Pancreas (tissue), 10 donors: Measurements from ENCODE around the gene NCS1. TPM values are rescaled to one million over a fixed set of nuclear protein-coding genes. Genes with fewer than 3 reads are reported as not detected.

ENCODE experiments used
- ATAC-seq, 4 donors: fragments of 200-7000 bp; cut with Tn5 transposase; one replicate each; pipeline versions ENCODE4 v1.8.0 to v1.9.1; 2020; ENCODE audit warnings: mild to moderate bottlenecking in 4 of 4, moderate library complexity in 4 of 4
- DNase-seq, 6 donors: peaks; one replicate each; pipeline ENCODE4 v3.0.0-alpha.2; 2020
- FAIRE-seq: peaks from 2 replicates; lab custom pipeline; 2012; peaks lifted over from hg19 to GRCh38; lab: Jason Lieb, UNC
- H3K27ac ChIP-seq, 4 donors: fragments of 200-600 bp; sonication (generic); 1 replicate in 3 of 4; 2 replicates in 1 of 4; pipeline versions ENCODE4 v1.5.0 to v1.8.0; 2020
- H3K27me3 ChIP-seq, 4 donors: fragments of 200-600 bp; one replicate each; pipeline ENCODE4 v1.8.0; 2021
- H3K36me3 ChIP-seq, 3 donors: fragments of 200-600 bp; sonication (generic) in 1 of 3; one replicate each; pipeline versions ENCODE4 v1.5.0 to v1.8.0; 2020 to 2021
- H3K4me1 ChIP-seq, 3 donors: fragments of 200-600 bp; one replicate each; pipeline ENCODE4 v1.8.0; 2021
- H3K4me3 ChIP-seq, 4 donors: fragments of 200-600 bp; sonication (generic) in 2 of 4; one replicate each; pipeline versions ENCODE4 v1.5.0 to v1.8.0; 2020 to 2021
- H3K9me3 ChIP-seq, 4 donors: fragments of 200-600 bp; one replicate each; pipeline ENCODE4 v1.8.0; 2021
- WGBS, 2 donors: extraction: QIAGEN DNeasy Blood & Tissue Kit; methylation state at CpG; one replicate each; pipeline ENCODE4 v1.1.7; 2013; 5-methylcytosine and 5-hydroxymethylcytosine counted together
- intact Hi-C, 3 donors: fragments of 100-400 bp; cut with DNase I; formaldehyde crosslinking; loops; one replicate each; pipeline versions ENCODE4 v1.11.1 to v1.14.2; 2022
- polyA plus RNA-seq, 2 donors: library from polyadenylated mRNA; stranded (reverse); fragments of 200-250 nt; gene quantifications; one replicate each; pipeline ENCODE4 v1.2.3, GENCODE V29; 2013
- total RNA-seq, 6 donors: library from RNA; stranded (reverse); fragmentation: NEBNext Ultra II Directional in 4 of 6; extraction: Animal tissue kit (Norgen Biotek cat#: 25700) in 4 of 6; gene quantifications; one replicate each; pipeline versions ENCODE4 v1.2.1 to v1.2.4, GENCODE V29; 2021 to 2023
- TF ChIP-seq, protein P1 (sequence below), 4 donors: fragments of 200-600 bp; sonication (generic) in 3 of 4; IDR thresholded peaks; one replicate each; pipeline versions ENCODE4 v1.5.0 to v1.8.0; 2021; ENCODE audit warnings: antibody characterized with exemption in 4 of 4
- donor health status: healthy with polysubstance abuse.
- donor health status: DM: no; HTN: no; CAD: no; lungs with moderate emphysema.
- donor health status: DM: no; HTN: no; CAD: no.
- donor health status: control.
- donor health status: control.
- donor health status: Bipolar disorder and iron deficiency.
- donor health status: DM: yes; HTN: yes; CAD: no.
- donor health status: DM: no; HTN: no; CAD: no.
- donor health status: DM: no; HTN: no; CAD: no.
- donor health status: DM: yes; HTN: yes; CAD: no.

Gene NCS1
- total and polyA plus RNA-seq, 8 donors = 3.0 to 8.6 (median 4.9) TPM

DNA sequence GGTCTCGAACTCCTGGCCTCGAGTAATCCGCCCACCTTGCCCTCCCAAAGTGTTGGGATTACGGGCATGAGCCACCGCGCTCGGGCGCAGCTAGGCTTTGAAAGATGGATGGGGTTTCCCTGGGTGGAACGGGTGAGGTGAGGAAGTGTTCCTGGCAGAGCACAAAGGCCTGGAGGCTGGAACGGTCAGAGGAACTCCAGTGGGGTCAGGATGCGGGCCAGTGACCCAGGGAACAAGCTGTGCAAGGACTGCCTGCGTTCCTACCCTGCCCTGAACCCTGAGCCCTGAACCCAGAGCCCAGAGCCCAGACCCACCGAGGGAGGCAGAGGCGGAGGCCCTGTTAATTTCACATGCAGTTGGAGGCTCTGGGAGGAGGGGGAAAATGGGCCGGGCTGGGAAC is 23.4 kb downstream of the NCS1 start:
- no peak for FAIRE-seq
- peak in 1 of 6 donors; percentile 28 for DNase-seq

DNA sequence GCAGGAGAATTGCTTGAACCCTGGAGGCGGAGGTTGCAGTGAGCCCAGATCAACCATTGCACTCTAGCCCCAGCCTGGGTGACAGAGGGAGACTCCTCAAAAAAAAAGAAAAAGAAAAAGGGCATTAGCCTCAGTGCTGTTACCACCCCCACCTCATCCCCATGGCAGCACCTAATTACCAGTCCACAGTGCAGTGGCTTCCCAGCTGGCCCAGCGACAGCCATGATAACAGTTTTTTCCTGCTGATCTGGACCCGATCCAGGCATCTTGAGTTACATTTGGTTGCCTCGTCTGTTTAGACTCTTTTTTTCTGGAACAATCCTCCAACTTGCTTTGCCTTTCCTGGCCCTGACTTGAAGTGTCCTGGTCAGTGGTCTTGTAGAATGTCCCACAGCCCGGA is 24.4 kb downstream of the NCS1 start:
- Histone ChIP-seq H3K4me1 (peaks cover 0 to 12% (median 0%) of the 10 kb centered on the region in 3 donors), H3K27me3 (no peaks in the 10 kb centered on the region), H3K9me3 (no peaks in the 10 kb centered on the region), H3K4me3 (no peak overlapping the region), H3K27ac (no peak overlapping the region), H3K36me3 (no peaks in the 10 kb centered on the region)
- no peak for FAIRE-seq
- intact Hi-C loops = no loop called here
- peak in 1 of 4 donors; percentile 13 for ATAC-seq
- 25 to 29% methylated on average over 5 of the region's 5 CpGs for WGBS, 2 donors
- DNase-seq = peak in 1 of 6 donors; percentile 45
- TF ChIP-seq, protein P1, sequence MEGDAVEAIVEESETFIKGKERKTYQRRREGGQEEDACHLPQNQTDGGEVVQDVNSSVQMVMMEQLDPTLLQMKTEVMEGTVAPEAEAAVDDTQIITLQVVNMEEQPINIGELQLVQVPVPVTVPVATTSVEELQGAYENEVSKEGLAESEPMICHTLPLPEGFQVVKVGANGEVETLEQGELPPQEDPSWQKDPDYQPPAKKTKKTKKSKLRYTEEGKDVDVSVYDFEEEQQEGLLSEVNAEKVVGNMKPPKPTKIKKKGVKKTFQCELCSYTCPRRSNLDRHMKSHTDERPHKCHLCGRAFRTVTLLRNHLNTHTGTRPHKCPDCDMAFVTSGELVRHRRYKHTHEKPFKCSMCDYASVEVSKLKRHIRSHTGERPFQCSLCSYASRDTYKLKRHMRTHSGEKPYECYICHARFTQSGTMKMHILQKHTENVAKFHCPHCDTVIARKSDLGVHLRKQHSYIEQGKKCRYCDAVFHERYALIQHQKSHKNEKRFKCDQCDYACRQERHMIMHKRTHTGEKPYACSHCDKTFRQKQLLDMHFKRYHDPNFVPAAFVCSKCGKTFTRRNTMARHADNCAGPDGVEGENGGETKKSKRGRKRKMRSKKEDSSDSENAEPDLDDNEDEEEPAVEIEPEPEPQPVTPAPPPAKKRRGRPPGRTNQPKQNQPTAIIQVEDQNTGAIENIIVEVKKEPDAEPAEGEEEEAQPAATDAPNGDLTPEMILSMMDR (IDR thresholded peaks at IDR 0.05) = no peak

More for the DNA sequence above, 23.4 kb downstream of the NCS1 start:
- H3K27me3 ChIP-seq = no peaks in the 10 kb centered on the region
- H3K4me3 ChIP-seq = no peak overlapping the region
- intact Hi-C loops = no loop called here
- H3K27ac ChIP-seq = no peak overlapping the region
- no peak for ATAC-seq
- TF ChIP-seq, protein P1 (IDR thresholded peaks at IDR 0.05) = no peak
- 86 to 92% methylated on average over 15 of the region's 15 CpGs for WGBS, 2 donors
- H3K9me3 ChIP-seq = no peaks in the 10 kb centered on the region
- H3K36me3 ChIP-seq = no peaks in the 10 kb centered on the region
- H3K4me1 ChIP-seq = peaks cover 0 to 12% (median 0%) of the 10 kb centered on the region in 3 donors

DNA sequence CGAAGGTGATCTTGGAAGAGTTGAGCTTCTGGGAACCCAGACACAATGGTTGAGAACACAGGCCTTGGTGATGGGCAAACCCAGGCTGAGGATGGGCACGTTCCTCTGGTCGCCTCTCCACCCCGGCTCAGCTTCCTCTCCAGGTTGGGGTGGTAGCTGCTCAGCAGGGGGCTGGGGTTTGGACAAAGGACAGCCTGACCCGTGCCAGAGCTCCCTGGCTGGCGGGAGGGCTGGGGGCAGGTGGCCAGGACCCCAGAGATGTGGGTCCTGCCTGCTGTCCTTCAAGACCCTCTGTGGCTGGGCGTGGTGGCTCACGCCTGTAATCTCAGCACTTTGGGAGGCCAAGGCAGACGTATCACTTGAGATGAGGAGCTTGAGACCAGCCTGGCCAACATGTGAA is 25.2 kb downstream of the NCS1 start:
- no peak for FAIRE-seq
- TF ChIP-seq, protein P1 (IDR thresholded peaks at IDR 0.05) = no peak
- no peaks in the 10 kb centered on the region for H3K36me3 ChIP-seq
- peak in 1 of 6 donors; percentile 53 for DNase-seq
- H3K4me1 ChIP-seq = peaks cover 0 to 8% (median 0%) of the 10 kb centered on the region in 3 donors
- WGBS, 2 donors = 94 to 95% methylated on average over 9 of the region's 9 CpGs
- no peak for ATAC-seq
- no peak overlapping the region for H3K4me3 ChIP-seq
- intact Hi-C loops = no loop called here
- H3K9me3 ChIP-seq = no peaks in the 10 kb centered on the region
- H3K27ac ChIP-seq = no peak overlapping the region
- H3K27me3 ChIP-seq = no peaks in the 10 kb centered on the region

DNA sequence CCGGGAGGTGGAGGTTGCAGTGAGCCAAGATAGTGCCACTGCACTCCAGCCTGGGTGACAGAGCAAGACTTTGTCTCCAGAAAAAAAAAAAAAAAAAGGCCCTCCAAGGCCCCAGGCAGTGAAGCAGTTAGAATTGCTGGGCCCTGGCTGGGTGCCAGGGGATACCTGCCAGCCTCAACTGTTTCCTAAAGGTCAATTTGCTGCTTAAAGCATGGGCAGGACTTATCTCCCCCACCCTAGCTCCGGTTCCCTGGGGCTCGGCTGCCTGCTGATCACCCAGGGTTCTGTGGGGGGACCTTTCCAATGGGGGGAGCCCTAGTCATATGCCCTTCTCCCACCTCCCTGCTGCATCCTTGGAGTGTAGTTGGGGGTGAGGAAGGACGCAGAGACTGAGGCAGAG is 25.7 kb downstream of the NCS1 start:
- DNase-seq (peak in 1 of 6 donors; percentile 48), FAIRE-seq (no peak), ATAC-seq (no peak)
- Histone ChIP-seq H3K27ac (no peak overlapping the region), H3K4me1 (peaks cover 0 to 8% (median 0%) of the 10 kb centered on the region in 3 donors), H3K36me3 (no peaks in the 10 kb centered on the region), H3K27me3 (no peaks in the 10 kb centered on the region), H3K9me3 (no peaks in the 10 kb centered on the region), H3K4me3 (no peak overlapping the region)
- TF ChIP-seq, protein P1 (IDR thresholded peaks at IDR 0.05) = no peak
- intact Hi-C loops = no loop called here
- WGBS, 2 donors = 43 to 55% methylated on average over 4 of the region's 4 CpGs

DNA sequence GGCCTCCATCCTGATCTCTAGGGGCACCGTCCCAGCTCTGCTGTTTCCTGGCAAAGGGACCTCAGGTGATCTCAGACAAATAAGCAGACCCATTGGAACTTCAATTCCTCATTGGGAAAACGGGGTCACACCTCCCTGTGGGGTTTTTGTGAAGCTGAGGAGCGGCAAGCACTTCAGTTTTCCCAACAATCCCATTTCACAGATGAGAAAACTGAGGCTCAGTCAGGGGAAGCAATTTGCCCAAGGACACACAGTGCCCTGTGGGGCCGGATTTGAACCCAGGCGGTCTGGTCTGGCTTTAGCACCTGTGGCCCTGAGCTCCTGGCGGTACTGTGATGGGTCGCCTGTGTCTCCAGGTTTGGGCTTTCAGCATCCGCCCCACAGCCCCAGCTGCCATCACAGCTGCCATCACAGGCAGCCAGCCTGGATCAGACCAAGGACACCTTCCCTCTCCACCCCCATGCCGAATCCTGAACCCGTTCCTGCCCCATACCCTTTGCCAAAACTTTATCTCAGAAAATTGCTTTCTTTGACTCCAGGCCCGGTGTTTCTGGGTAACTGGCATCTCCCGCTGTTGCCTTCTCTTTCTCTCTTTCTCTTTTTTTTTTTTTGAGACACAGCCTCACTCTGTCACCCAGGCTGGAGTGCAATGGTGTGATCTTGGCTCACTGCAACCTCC is 26.4 kb downstream of the NCS1 start:
- TF ChIP-seq, protein P1 (IDR thresholded peaks at IDR 0.05) = no peak
- DNase-seq (peak in 3 of 6 donors; percentile 36 to 64 (median 49)), FAIRE-seq (no peak), ATAC-seq (peak; percentile 34 to 80 (median 60))
- H3K36me3 ChIP-seq = no peaks in the 10 kb centered on the region
- intact Hi-C loops = no loop called here
- peaks cover 0 to 8% (median 0%) of the 10 kb centered on the region in 3 donors for H3K4me1 ChIP-seq
- no peak overlapping the region for H3K27ac ChIP-seq
- H3K4me3 ChIP-seq = no peak overlapping the region
- no peaks in the 10 kb centered on the region for H3K9me3 ChIP-seq
- no peaks in the 10 kb centered on the region for H3K27me3 ChIP-seq
- 48 to 55% methylated on average over 12 of the region's 12 CpGs for WGBS, 2 donors
